ENCODE results near the gene GOT1.

Gene GOT1

GRCh38 chr10:99443500-99443899 is 13.1 kb upstream of the GOT1 start:
- H3K36me3 ChIP-seq (ENCODE audit: control insufficient read depth, insufficient read depth, low read length): no peaks in the 10 kb centered on the region
- DNase-seq (ENCODE audit: extremely low read depth, insufficient read length): no peak
- no peak overlapping the region for H3K4me3 ChIP-seq (replicated peaks; ENCODE audit: low read depth, low read length)
- TF ChIP-seq CTCF (IDR thresholded peaks at IDR 0.05; ENCODE audit: insufficient read depth, low read length, poor library complexity, severe bottlenecking): no peak
- no peaks in the 10 kb centered on the region for H3K27me3 ChIP-seq (replicated peaks; ENCODE audit: control insufficient read depth, insufficient read depth, low read length)

- Histone ChIP-seq H3K36me3 (ENCODE audit: control insufficient read depth, insufficient read depth, low read length) (no peaks in the 10 kb centered on the region), H3K27me3 (replicated peaks; ENCODE audit: control insufficient read depth, insufficient read depth, low read length) (no peaks in the 10 kb centered on the region), H3K4me3 (replicated peaks; ENCODE audit: low read depth, low read length) (no peak overlapping the region)
- no peak for TF ChIP-seq CTCF (IDR thresholded peaks at IDR 0.05; ENCODE audit: insufficient read depth, low read length, poor library complexity, severe bottlenecking)
- no peak for DNase-seq (ENCODE audit: extremely low read depth, insufficient read length)
Observed at GRCh38 chr10:99442394-99442793, 12.0 kb upstream of the GOT1 start.

GRCh38 chr10:99438890-99439289 is 8.5 kb upstream of the GOT1 start:
- no peak overlapping the region for H3K4me3 ChIP-seq (replicated peaks; ENCODE audit: low read depth, low read length)
- no peak for TF ChIP-seq CTCF (IDR thresholded peaks at IDR 0.05; ENCODE audit: insufficient read depth, low read length, poor library complexity, severe bottlenecking)
- no peak for DNase-seq (ENCODE audit: extremely low read depth, insufficient read length)
- H3K36me3 ChIP-seq (ENCODE audit: control insufficient read depth, insufficient read depth, low read length): peaks cover under 1% of the 10 kb centered on the region; the same call in 1 of the 2 replicates
- no peaks in the 10 kb centered on the region for H3K27me3 ChIP-seq (replicated peaks; ENCODE audit: control insufficient read depth, insufficient read depth, low read length)

GRCh38 chr10:99435986-99436638 is 5.7 kb upstream of the GOT1 start:
- H3K27me3 ChIP-seq (replicated peaks; ENCODE audit: control insufficient read depth, insufficient read depth, low read length): no peaks in the 10 kb centered on the region
- peak; percentile 58 for TF ChIP-seq CTCF (IDR thresholded peaks at IDR 0.05; ENCODE audit: insufficient read depth, low read length, poor library complexity, severe bottlenecking)
- peak; percentile 13 for DNase-seq (ENCODE audit: extremely low read depth, insufficient read length)

GRCh38 chr10:99433378-99434020 is 3.1 kb upstream of the GOT1 start:
- Histone ChIP-seq H3K4me3 (replicated peaks; ENCODE audit: low read depth, low read length) (no peak overlapping the region), H3K27me3 (replicated peaks; ENCODE audit: control insufficient read depth, insufficient read depth, low read length) (no peaks in the 10 kb centered on the region), H3K36me3 (ENCODE audit: control insufficient read depth, insufficient read depth, low read length) (peaks cover 3% of the 10 kb centered on the region; the same call in 1 of the 2 replicates)
- DNase-seq (ENCODE audit: extremely low read depth, insufficient read length): no peak
- no peak for TF ChIP-seq CTCF (IDR thresholded peaks at IDR 0.05; ENCODE audit: insufficient read depth, low read length, poor library complexity, severe bottlenecking)

More at GRCh38 chr10:99435986-99436638, 5.7 kb upstream of the GOT1 start:
- no peak overlapping the region for H3K4me3 ChIP-seq (replicated peaks; ENCODE audit: low read depth, low read length)
- peaks cover 3% of the 10 kb centered on the region; the same call in 1 of the 2 replicates for H3K36me3 ChIP-seq (ENCODE audit: control insufficient read depth, insufficient read depth, low read length)

Data from GM06990 (cell line).